ENCODE results near the gene CTDSPL2.
"Not testable (repeated sequence)": the region's sequence is repeated elsewhere in the genome, so short reads cannot be mapped to it uniquely, and the experiment has no call there.

The CTDSPL2 gene

DNA sequence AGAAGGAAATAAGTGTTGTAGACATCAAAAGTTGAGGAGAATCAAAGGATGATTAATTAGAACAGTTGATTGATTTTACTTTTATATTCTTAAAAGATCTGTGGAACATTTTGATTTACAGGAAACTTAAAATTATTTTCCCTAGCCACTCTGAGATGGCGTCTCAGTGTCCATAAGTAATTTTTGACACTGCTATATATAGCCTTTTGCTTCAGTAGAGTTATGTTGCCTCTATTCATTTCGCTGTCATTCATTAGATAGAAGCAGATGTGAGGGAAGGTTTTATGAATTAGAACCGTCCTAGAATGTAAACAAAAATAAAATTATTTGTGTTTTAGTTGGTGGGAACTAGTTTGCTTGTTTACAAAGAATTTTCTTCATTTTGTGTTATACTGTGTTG lies 58.5 kb downstream of the CTDSPL2 start:
- no peak for DNase-seq (ENCODE audit: low spot score)

DNA sequence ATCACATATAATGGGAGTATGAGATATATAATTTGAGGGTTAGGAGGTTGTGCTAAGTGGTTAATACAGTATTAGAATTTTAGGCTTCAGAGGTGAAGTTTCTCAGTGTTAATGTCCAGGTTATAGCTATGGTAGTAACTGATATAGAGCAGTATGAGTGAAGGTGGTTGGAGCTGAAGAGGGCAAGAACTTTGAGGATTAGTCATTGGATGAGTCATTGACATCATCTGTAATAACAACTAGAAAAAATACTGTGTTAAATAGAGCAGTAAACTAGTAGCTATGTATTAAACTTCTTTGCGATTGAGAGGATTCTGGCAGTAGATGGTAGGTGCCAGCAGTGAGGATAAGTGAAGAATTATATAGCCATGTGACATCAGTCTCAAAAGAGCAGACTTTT lies 62.0 kb downstream of the CTDSPL2 start:
- DNase-seq (ENCODE audit: low spot score) = peak; percentile 68

GRCh38 chr15:44490622-44491021 lies 63.2 kb downstream of the CTDSPL2 start:
- no peak for DNase-seq (ENCODE audit: low spot score)

DNA sequence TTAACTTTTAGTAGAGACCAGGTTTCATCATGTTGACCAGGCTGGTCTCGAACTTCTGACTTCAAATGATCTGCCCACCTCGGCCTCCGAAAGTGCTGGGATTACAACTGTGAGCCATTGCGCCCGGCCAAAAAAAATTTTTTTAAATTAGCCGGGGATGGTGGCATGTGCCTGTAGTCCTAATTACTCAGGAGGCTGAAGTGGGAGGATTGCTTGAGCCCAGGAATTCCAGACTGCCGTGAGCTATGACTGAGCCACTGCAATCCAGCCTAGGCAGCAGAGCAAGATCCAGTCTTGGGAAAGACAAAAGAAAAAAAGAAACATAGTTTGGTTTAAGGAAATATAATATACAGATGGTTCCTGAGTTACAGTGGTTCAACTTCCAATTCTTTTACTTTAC lies 64.6 kb downstream of the CTDSPL2 start:
- no peak for DNase-seq (ENCODE audit: low spot score)

DNA sequence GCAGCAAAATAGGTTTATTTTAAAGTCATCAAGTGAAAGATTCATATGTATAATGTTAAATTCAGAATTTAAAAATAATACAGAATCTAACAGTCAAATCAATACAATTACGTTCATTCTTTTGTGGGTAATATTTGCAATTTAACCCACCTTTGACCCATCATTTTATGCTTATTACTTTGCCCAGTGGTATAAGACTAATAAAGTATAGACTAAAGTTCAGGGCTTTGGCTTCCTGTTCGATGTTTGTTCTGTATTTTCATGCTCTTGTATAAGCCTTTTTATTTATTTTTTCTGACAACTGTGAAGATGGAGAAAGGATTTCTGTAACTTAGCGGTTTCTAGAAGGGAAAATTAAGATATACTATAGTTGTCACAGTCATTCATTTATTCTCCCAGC lies 65.2 kb downstream of the CTDSPL2 start:
- no peak for DNase-seq (ENCODE audit: low spot score)

GRCh38 chr15:44495562-44495961 lies 68.1 kb downstream of the CTDSPL2 start:
- no peak for DNase-seq (ENCODE audit: low spot score)

GRCh38 chr15:44500555-44500954 lies 73.1 kb downstream of the CTDSPL2 start:
- DNase-seq (ENCODE audit: low spot score) = no peak

DNA sequence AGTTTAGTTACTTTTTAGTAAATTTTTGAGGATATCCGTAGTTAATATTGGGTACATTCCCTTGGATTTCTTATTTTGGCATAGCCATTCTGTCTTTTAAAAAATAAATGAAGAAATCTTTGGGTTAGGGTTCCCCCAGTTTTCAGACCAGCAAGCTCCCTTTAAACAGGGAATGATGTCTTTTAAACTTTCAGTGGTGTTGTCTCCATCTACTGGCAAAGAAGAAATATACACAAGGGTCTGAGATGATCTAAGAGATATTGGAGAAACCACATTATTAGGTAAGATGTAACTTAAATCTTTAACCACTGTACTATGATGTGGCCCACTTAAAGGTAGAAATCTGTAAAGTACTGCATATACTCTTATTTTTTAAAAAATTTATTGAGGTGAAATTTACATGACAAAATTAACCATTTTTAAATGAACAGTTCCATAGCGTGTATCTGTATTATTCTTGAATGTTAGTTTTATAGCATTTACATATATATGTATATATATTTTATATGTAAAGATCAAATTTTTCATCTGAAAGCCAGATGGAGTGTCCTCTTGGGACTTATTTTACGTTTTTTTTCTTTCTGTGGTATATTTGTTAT lies 74.4 kb downstream of the CTDSPL2 start:
- DNase-seq (ENCODE audit: low spot score) = peak; percentile 53

DNA sequence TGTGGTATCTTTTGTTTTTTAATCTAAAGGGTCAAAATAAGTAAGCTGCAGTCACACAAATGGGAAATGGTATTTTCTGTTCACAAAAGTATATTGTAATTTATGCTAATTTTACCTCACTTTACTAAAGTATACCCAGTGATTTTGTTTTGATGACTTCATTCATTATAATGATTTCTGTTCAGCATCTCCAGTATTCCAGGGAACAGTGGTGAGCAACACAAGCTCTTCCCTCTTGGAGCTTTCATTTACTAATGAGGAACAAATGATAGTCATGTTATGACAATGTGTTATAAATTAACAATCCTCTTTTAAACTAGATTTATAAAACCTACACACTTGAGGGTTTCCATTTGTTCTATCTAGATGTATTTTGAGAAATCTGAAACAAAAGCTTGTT lies 89.0 kb downstream of the CTDSPL2 start:
- DNase-seq (ENCODE audit: low spot score) = no peak

GRCh38 chr15:44519537-44519936 lies 92.1 kb downstream of the CTDSPL2 start:
- DNase-seq (ENCODE audit: low spot score) = no peak

GRCh38 chr15:44525018-44525417 lies 97.6 kb downstream of the CTDSPL2 start:
- no peak for DNase-seq (ENCODE audit: low spot score)

DNA sequence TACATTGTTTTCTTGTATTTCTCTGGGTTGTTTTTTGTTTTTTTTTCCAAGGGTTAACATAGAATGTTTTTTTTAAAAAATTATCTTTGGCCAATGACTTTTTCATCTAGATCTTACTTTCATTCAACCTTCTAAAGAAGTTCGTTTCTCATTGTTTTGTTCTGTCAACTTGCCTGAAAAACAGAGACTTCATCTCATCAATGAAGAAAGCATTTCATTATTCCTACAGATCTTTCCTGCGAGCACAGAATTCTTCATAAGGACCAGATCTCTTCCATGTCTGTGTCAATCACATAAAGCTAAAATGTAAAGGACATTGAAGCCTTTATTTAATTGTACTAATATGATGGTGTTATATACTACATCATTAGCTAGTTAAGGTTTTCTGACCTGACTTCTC lies 99.8 kb downstream of the CTDSPL2 start:
- no peak for DNase-seq (ENCODE audit: low spot score)

GRCh38 chr15:44529864-44530604 lies 102.6 kb downstream of the CTDSPL2 start:
- DNase-seq (ENCODE audit: low spot score) = no peak

GRCh38 chr15:44530653-44531052 lies 103.2 kb downstream of the CTDSPL2 start:
- no peak for DNase-seq (ENCODE audit: low spot score)

GRCh38 chr15:44532275-44532674 lies 104.8 kb downstream of the CTDSPL2 start:
- not testable (repeated sequence) for DNase-seq (ENCODE audit: low spot score)

DNA sequence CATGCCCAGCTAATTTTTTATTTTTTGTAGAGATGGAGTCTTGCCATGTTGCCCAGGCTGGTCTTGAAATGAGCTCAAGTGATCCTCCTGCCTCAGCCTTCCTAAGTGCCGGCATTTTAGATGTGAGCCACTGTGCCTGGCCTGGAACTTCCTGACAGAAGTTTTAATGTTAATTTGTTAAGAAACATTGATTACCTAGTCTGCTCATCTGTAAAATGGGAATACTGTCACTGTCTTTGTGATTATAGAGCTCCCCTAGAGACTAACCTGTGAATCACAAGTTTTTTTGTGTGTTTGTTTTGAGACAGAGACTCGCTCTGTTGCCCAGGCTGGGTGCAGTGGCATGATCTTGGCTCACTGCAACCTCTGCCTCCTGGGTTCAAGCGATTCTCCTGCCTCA lies 105.3 kb downstream of the CTDSPL2 start:
- no peak for DNase-seq (ENCODE audit: low spot score)

DNA sequence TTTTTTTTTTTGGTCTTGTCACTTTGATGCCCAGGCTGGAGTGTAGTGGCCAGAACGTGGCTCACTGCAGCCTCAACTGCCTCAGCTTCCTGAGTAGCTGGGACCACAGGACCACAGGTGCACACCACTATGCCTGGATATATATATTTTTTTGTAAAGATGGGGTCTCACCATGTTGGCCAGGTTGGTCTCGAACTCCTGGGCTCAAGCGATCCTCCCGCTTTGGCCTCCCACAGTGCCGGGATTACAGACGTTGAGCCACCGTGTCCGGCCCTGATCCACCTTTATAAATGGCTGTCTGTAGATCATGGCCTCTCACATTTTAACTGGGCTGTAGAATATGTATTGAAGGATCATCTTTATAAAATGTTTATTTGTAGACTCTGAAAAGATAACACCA lies 107.7 kb downstream of the CTDSPL2 start:
- DNase-seq (ENCODE audit: low spot score) = no peak

- DNase-seq (ENCODE audit: low spot score) = peak; percentile 14
Observed at GRCh38 chr15:44535523-44536301, 108.3 kb downstream of the CTDSPL2 start.

DNA sequence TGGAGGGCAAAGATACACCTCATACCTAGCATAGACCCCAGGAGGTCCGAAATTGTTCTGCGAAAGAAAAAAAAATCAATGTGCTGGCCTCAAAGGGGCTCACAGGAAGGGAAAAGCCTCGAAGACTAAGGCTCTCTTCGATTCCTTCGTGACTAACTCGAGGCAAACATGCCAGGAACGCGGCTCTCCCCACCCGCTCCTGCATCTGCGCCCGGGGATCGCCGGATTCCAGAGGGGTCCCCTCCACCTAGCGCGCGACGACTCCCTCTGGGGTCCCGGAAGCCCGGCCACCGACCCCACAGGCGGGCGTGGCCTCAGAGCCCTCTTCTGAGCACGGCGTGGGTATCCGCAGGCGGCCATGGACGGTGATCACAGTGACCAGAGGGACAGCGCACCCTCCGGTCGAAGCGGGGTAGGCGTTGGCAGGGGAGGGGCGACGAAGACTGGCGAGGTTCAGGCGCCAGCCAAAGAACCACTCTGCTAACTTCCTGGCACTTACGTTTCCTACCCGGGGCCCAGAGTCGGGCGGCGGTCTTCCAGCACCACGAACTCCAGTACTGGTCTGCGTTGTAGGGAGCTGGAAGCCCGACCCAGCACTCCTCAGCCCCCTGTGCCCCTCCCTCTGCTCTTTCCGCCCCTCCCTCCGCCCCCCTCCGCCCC lies 109.0 kb downstream of the CTDSPL2 start:
- DNase-seq (ENCODE audit: low spot score) = peak; percentile 93

DNA sequence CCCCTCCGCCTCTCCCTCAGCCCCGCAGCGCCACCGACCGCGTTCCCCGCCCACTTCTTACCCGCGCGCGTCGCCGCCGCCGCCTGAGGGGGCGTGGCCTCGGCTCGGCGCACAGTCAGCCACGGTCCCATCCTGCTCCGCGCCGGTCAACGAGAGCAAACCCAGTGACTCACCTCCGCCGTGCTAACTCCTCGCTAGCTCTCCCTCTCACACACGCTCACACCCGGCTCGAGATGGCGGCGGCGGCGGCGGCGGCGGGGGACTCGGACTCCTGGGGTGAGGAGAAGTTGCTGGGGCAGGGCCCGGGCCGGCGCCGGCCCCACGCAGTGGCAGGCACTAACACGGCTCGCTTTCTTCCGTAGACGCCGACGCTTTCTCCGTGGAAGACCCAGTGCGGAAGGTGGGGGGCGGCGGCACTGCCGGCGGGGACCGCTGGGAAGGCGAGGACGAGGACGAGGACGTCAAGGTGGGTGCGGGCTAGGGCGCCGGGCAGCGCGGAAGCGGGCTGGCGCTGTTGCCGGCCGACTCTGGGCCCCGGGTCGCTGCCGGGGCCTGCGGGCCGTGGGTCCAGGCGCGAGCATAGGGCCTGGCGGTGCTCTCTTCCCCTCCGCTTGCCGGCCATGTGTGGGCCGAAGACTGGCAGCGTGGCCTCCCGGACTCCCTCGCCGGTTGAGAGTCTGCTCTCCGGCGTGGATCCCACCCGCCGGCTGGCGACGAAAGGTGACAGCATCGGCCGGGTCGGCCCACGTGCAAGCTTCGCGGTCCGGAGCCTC lies 109.7 kb downstream of the CTDSPL2 start, which contains the start of gene EIF3J:
Gene EIF3J, plus strand, starts transcription at position 186 of the 773 bp plus-strand sequence. Its CDS starts 48 bp downstream, at position 234.
- peak; percentile 98 for DNase-seq (ENCODE audit: low spot score)

DNA sequence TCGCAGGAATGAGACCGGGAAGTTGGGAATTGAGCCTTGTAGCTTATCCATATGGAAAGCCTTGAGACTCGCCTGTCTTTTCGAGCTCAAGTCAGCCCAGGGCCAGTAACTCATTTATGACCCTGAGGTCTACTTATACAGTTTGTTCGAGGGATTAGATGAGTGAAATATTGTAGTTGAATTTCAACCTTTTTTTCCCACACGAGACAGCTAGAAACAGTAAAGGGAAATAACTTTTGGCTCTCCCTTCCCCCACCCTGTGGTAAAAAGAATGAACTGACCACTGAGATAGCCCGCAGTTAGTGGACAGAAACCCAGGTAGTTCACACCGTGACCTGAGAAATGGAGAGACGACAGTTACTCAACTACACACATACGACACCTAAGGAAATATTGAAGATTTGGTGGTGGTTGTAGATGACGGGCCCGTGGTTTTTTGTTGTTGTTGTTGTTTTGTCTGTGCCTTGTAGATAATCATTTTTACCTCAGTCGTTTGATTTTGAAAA lies 110.4 kb downstream of the CTDSPL2 start:
- DNase-seq (ENCODE audit: low spot score) = no peak

All from AG20443 (cell line).